AG09309 (cell line): Measurements from ENCODE around the gene SDK1.

Experiments used
- DNase-seq: peaks from one replicate; pipeline ENCODE4 v3.0.0-alpha.2; 2010; ENCODE audit warnings: low read depth
- H3K4me3 ChIP-seq: 2 replicates; pipeline ENCODE4 v1.5.1; 2011; ENCODE audit warnings: mild to moderate bottlenecking, low read depth, low read length, moderate library complexity; ENCODE audit not compliant: control insufficient read depth
- TF ChIP-seq, protein P1 (sequence below): IDR thresholded peaks from 2 replicates; pipeline ENCODE4 v1.5.1; 2011; ENCODE audit warnings: mild to moderate bottlenecking, low read depth, low read length, inconsistent platforms; ENCODE audit not compliant: insufficient read depth, control insufficient read depth; ENCODE audit errors: missing control alignments

Gene SDK1

GRCh38 chr7:3979611-3980299 lies 678.7 kb downstream of the SDK1 start:
- no peak overlapping the region for H3K4me3 ChIP-seq
- TF ChIP-seq, protein P1, sequence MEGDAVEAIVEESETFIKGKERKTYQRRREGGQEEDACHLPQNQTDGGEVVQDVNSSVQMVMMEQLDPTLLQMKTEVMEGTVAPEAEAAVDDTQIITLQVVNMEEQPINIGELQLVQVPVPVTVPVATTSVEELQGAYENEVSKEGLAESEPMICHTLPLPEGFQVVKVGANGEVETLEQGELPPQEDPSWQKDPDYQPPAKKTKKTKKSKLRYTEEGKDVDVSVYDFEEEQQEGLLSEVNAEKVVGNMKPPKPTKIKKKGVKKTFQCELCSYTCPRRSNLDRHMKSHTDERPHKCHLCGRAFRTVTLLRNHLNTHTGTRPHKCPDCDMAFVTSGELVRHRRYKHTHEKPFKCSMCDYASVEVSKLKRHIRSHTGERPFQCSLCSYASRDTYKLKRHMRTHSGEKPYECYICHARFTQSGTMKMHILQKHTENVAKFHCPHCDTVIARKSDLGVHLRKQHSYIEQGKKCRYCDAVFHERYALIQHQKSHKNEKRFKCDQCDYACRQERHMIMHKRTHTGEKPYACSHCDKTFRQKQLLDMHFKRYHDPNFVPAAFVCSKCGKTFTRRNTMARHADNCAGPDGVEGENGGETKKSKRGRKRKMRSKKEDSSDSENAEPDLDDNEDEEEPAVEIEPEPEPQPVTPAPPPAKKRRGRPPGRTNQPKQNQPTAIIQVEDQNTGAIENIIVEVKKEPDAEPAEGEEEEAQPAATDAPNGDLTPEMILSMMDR, result no peak
- no peak for DNase-seq

DNA sequence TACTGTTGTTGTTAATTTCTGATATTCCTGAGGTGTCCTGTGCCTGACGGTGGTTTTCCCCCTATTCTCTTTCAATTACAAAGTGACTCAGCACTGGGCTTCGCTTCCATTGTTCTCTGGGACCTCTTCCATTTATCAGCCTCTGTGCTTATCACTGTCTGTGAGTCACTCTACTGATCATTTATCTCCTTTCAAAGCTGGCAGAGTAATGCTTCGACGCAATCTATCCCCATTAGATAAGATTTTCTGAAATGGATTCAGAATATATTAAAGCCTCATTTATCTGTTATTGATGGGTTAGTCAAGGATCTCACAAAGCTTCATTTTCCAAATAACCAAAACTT lies 679.2 kb downstream of the SDK1 start:
- no peak overlapping the region for H3K4me3 ChIP-seq
- TF ChIP-seq, protein P1, result no peak
- DNase-seq, result no peak

DNA sequence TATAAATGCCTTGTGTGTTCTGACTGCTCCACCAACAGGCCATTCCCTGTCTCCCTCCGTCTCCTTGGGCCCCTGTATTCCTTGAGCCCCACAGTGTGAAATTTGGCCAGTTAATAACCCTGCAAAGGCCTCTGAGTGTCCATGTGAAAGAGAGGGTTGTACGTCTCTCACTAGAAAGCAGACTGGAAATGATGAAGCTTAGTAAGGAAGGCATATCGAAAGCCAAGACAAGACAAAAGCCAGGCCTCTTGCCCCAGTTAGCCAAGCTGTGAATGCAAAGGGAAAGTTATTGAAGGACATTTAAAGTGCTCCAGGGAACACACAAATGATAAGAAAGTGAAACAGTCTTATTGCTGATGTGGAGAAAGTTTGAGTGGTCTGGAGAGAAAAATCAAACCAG lies 680.2 kb downstream of the SDK1 start:
- no peak overlapping the region for H3K4me3 ChIP-seq
- TF ChIP-seq, protein P1, result no peak
- DNase-seq, result no peak

DNA sequence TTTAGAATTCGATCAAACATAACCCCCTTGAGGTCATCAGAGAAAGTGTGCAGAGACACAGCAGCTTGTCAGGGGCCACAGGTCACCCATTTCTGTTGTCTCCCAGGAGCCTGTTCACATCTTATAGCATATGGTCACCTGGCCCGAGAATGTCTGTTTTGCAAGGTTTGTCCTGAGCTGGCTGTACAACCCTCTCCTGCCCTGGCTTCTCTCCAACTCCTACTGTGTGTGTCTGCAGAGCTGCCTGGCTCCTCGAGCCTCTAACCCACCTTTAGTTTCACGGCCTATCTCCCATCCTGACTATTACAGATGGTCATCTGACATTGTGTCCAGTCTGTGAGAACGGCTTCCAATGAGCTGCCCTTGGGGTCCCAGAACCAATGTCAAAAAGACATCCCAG lies 683.4 kb downstream of the SDK1 start:
- TF ChIP-seq, protein P1, result no peak
- DNase-seq, result no peak
- H3K4me3 ChIP-seq, result no peak overlapping the region

DNA sequence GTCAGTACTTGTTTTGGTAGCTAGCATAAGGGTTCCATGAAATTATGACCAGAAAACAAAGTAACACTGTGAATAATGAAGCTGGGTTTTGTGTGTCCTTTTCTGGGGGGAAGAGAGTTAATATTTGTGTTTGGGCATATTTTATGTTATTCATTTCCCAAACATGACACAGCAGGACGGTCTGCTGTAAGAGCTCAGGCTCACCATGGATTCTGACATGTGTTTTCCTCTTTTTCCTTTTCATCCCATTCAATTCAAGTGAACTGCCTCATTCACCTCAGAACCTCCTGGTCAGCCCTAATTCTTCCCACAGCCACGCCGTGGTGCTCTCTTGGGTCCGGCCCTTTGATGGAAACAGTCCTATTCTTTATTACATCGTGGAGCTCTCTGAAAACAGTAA lies 685.9 kb downstream of the SDK1 start:
- DNase-seq, result no peak
- no peak overlapping the region for H3K4me3 ChIP-seq
- TF ChIP-seq, protein P1, result no peak

DNA sequence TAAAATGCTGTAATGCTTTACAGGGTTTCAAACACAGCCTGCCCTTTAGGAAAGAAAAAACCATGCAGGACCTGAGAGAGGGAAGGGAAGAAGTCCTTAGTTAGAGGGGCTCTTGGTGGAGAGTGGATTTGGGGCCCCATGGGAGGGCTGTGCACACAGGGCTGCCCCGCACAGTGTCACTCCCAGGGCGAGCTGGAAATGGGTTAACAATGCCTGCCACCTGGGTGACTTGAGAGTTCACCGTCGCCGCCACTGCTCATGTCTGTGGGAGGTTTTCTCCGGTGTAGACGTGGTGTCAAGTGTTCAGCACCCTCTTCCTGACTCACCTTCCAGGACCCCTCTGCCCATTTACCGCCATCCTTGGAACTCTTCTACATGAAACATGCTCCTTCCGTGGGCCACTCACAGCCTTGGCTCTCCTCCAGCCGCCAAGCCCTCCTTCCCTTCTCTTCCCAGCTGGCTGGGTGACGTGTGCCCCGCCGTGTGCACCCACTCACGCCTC lies 686.4 kb downstream of the SDK1 start:
- no peak for DNase-seq
- TF ChIP-seq, protein P1, result no peak
- no peak overlapping the region for H3K4me3 ChIP-seq
